ENCODE data around the gene OR52I1. TPM values are rescaled to one million over a fixed set of nuclear protein-coding genes. Genes with fewer than 3 reads are reported as not detected.

The OR52I1 gene, protein sequence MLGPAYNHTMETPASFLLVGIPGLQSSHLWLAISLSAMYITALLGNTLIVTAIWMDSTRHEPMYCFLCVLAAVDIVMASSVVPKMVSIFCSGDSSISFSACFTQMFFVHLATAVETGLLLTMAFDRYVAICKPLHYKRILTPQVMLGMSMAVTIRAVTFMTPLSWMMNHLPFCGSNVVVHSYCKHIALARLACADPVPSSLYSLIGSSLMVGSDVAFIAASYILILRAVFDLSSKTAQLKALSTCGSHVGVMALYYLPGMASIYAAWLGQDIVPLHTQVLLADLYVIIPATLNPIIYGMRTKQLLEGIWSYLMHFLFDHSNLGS
- not detected in 2 replicates for total RNA-seq (2014; rRNA removed; shearing (Covaris generic))

DNA sequence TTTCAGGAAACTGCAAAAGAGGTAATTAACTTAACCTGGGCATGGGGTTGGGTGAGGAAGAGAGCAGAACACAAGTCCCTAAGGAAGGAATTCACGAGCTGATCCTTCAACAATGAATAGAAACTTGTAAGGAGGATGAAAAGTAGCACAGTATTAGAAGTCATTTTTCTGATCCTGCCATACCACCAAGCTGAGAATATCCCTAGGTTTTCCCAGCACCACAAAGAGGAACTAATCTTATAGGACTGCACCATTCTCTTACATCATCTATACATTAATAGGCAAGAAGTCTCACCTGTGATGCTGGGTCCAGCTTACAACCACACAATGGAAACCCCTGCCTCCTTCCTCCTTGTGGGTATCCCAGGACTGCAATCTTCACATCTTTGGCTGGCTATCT is at the start of gene OR52I1:
OR52I1 (plus strand) TSS at position 301 of the 400 bp plus-strand sequence; CDS start at position 301, 0 bp downstream.
- Histone ChIP-seq H3K4me1 (replicated peaks) (no peaks in the 10 kb centered on the region), H3K9me3 (replicated peaks) (no peaks in the 10 kb centered on the region), H3K4me3 (no peak within 1 kb of the TSS), H3K27me3 (replicated peaks) (peaks cover 12% of the 10 kb centered on the region), H3K27ac (no peak within 1 kb of the TSS), H3K36me3 (peaks cover 11% of the 10 kb centered on the region; the same call in 1 of the 2 replicates)
- DNase-seq (ENCODE audit: low read depth in 1 of 2, low spot score in 2 of 2) = no peak

GRCh38 chr11:4544891-4545290 is 48.9 kb upstream of the OR52I1 start, which contains the start of gene OR52M1:
Gene OR52M1, plus strand, starts transcription at chr11:4545191. Its CDS starts 0 bp downstream, at chr11:4545191.
- H3K27me3 ChIP-seq (replicated peaks) = peaks cover 7% of the 10 kb centered on the region
- no peaks in the 10 kb centered on the region for H3K9me3 ChIP-seq (replicated peaks)
- no peak within 1 kb of the TSS for H3K4me3 ChIP-seq
- no peak within 1 kb of the TSS for H3K27ac ChIP-seq
- DNase-seq (ENCODE audit: low read depth in 1 of 2, low spot score in 2 of 2) = no peak
- no peaks in the 10 kb centered on the region for H3K36me3 ChIP-seq
- H3K4me1 ChIP-seq (replicated peaks) = no peaks in the 10 kb centered on the region

DNA sequence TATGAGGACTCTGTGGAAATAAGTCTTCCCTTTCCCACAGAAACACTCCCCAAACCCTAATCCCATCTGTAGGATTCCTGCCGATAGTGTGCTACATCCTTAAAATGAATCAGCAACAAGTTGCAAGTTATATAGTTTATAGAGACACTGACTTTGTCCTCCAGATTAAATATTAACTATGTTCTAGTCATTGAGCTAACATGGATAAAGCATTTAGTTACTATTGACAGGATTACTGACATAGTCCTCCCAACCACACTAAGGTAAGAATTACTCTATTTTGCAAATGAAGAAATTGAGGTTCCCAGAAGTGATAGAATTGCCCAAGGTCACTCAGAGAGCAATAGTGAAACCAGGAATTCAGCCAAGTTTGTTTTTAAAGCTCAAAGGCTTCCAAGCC is 47.0 kb upstream of the OR52I1 start:
- H3K27ac ChIP-seq = no peak overlapping the region
- H3K4me3 ChIP-seq = no peak overlapping the region
- DNase-seq (ENCODE audit: low read depth in 1 of 2, low spot score in 2 of 2) = no peak
- H3K4me1 ChIP-seq (replicated peaks) = no peaks in the 10 kb centered on the region
- H3K27me3 ChIP-seq (replicated peaks) = 0 out of 2 replicates have a peak, but pooled peaks cover 3% of the 10 kb centered on the region
- no peaks in the 10 kb centered on the region for H3K36me3 ChIP-seq
- no peaks in the 10 kb centered on the region for H3K9me3 ChIP-seq (replicated peaks)

- no peaks in the 10 kb centered on the region for H3K9me3 ChIP-seq (replicated peaks)
- H3K4me1 ChIP-seq (replicated peaks) = no peaks in the 10 kb centered on the region
- H3K4me3 ChIP-seq = no peak overlapping the region
- no peak for DNase-seq (ENCODE audit: low read depth in 1 of 2, low spot score in 2 of 2)
- no peaks in the 10 kb centered on the region for H3K36me3 ChIP-seq
- H3K27me3 ChIP-seq (replicated peaks) = 0 out of 2 replicates have a peak, but pooled peaks cover 3% of the 10 kb centered on the region
- no peak overlapping the region for H3K27ac ChIP-seq
These were observed 46.4 kb upstream of the OR52I1 start for GRCh38 chr11:4547416-4547815.

DNA sequence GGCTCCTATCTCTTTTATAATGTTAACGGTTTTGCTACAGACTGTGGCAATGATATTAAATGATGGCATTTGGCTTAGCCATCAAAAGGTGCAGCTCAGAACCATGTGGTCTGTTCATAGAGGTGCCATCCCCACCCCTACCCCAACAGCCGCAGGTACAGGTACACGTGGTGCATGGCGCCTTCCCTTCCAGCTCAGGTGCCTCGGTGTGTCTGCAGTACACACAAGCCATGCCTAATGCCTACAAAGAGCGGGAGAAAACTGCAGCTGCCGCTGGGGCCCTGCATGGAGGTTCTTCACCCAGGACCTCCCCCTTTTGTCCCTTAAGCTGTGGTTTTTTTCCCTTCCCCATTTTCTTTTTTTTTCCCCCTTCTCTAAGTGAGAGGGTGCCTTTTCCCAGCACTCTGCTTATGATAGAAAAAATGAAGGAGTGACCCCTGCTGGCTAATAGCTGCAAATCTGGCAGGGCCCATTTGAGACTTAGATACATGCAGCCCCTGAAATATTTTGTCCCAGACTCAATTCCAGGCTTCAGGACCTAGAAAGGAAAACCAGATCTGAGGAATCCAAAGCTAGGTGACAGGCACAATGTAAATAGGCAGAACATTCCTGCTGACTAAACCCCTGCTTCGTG is 42.4 kb upstream of the OR52I1 start:
- no peaks in the 10 kb centered on the region for H3K9me3 ChIP-seq (replicated peaks)
- H3K36me3 ChIP-seq = no peaks in the 10 kb centered on the region
- H3K27me3 ChIP-seq (replicated peaks) = 0 out of 2 replicates have a peak, but pooled peaks cover 7% of the 10 kb centered on the region
- no peaks in the 10 kb centered on the region for H3K4me1 ChIP-seq (replicated peaks)
- no peak for DNase-seq (ENCODE audit: low read depth in 1 of 2, low spot score in 2 of 2)
- no peak overlapping the region for H3K27ac ChIP-seq
- no peak overlapping the region for H3K4me3 ChIP-seq

- Histone ChIP-seq H3K27me3 (replicated peaks) (0 out of 2 replicates have a peak, but pooled peaks cover 3% of the 10 kb centered on the region), H3K4me3 (no peak overlapping the region), H3K36me3 (no peaks in the 10 kb centered on the region), H3K9me3 (replicated peaks) (no peaks in the 10 kb centered on the region; the same call in 1 of the 2 replicates), H3K27ac (no peak overlapping the region), H3K4me1 (replicated peaks) (no peaks in the 10 kb centered on the region)
- DNase-seq (ENCODE audit: low read depth in 1 of 2, low spot score in 2 of 2) = no peak
These were observed 34.1 kb upstream of the OR52I1 start for GRCh38 chr11:4559527-4560440.

DNA sequence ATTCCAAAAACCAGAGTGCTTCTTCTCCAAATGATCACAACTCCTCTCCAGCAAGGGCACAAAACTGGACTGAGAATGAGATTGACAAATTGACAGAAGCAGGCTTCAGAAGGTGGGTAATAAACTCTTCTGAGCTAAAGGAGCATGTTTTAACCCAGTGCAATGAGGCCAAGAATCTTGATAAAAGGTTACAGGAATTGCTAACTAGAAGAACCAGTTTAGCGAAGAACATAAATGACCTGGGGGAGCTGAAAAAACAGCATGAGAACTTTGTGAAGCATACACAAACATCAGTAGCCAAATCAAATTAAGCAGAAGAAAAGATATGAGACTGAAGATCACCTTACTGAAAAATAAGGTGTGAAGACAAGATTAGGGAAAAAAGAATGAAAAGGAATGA is 33.4 kb upstream of the OR52I1 start:
- Histone ChIP-seq H3K27me3 (replicated peaks) (0 out of 2 replicates have a peak, but pooled peaks cover 3% of the 10 kb centered on the region), H3K36me3 (no peaks in the 10 kb centered on the region), H3K4me3 (no peak overlapping the region), H3K27ac (no peak overlapping the region), H3K9me3 (replicated peaks) (no peaks in the 10 kb centered on the region; the same call in 1 of the 2 replicates), H3K4me1 (replicated peaks) (no peaks in the 10 kb centered on the region)
- no peak for DNase-seq (ENCODE audit: low read depth in 1 of 2, low spot score in 2 of 2)

DNA sequence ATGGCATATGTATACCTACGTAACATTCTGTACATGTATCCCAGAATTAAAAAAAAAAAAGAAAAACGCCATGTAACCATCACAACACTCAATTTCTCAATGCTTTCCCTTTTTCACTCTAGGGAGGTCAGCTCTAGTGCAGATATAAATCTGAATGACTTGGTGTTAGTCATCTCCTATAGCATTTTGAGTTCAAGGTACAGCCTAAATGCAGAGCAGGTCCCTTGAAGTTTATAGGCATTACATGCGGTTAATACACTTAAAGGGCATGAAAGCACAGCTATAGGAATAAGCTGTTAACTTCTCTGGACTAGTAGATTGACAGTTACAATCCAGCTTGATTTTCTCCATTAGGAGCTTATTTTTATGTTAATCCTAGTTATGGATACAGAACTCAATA is 28.5 kb upstream of the OR52I1 start:
- no peaks in the 10 kb centered on the region for H3K4me1 ChIP-seq (replicated peaks)
- peaks cover 7% of the 10 kb centered on the region for H3K27me3 ChIP-seq (replicated peaks)
- H3K36me3 ChIP-seq = no peaks in the 10 kb centered on the region
- DNase-seq (ENCODE audit: low read depth in 1 of 2, low spot score in 2 of 2) = no peak
- H3K9me3 ChIP-seq (replicated peaks) = no peaks in the 10 kb centered on the region; the same call in 1 of the 2 replicates
- H3K27ac ChIP-seq = no peak overlapping the region
- no peak overlapping the region for H3K4me3 ChIP-seq

- H3K27me3 ChIP-seq (replicated peaks) = peaks cover 18% of the 10 kb centered on the region
- no peaks in the 10 kb centered on the region for H3K36me3 ChIP-seq
- DNase-seq (ENCODE audit: low read depth in 1 of 2, low spot score in 2 of 2) = no peak
- H3K9me3 ChIP-seq (replicated peaks) = no peaks in the 10 kb centered on the region; the same call in 1 of the 2 replicates
- H3K4me3 ChIP-seq = no peak overlapping the region
- no peak overlapping the region for H3K27ac ChIP-seq
- H3K4me1 ChIP-seq (replicated peaks) = no peaks in the 10 kb centered on the region
These were observed 24.8 kb upstream of the OR52I1 start for GRCh38 chr11:4569075-4569474.

GRCh38 chr11:4576880-4577279 is 17.0 kb upstream of the OR52I1 start:
- Histone ChIP-seq H3K4me1 (replicated peaks) (no peaks in the 10 kb centered on the region), H3K36me3 (no peaks in the 10 kb centered on the region)

DNA sequence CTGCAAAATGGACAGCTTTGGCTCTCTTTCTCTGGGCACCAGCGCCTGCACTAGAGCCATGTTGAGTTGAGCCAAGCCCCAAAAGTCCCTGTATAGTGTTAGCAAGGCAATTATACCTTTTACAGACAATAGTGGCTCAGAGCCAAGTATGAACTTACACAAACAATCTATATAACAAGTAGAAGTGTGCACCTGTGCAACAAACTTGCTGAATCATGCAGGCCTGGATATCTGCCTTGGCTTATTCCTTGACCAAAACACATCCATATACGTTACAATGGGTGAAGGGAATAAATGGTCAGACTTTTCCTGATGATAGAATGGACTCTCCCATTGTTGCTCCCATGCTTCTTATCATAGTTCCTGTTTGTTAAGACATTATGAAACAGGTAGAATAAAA is 16.1 kb upstream of the OR52I1 start:
- Histone ChIP-seq H3K27me3 (replicated peaks) (peaks cover 30% of the 10 kb centered on the region), H3K27ac (no peak overlapping the region), H3K36me3 (no peaks in the 10 kb centered on the region), H3K4me3 (no peak overlapping the region), H3K4me1 (replicated peaks) (no peaks in the 10 kb centered on the region), H3K9me3 (replicated peaks) (no peaks in the 10 kb centered on the region)
- no peak for DNase-seq (ENCODE audit: low read depth in 1 of 2, low spot score in 2 of 2)

More at GRCh38 chr11:4576880-4577279, 17.0 kb upstream of the OR52I1 start:
- Histone ChIP-seq H3K9me3 (replicated peaks) (no peaks in the 10 kb centered on the region), H3K27ac (no peak overlapping the region), H3K4me3 (no peak overlapping the region), H3K27me3 (replicated peaks) (peaks cover 32% of the 10 kb centered on the region)
- no peak for DNase-seq (ENCODE audit: low read depth in 1 of 2, low spot score in 2 of 2)

- Histone ChIP-seq H3K27me3 (replicated peaks) (peaks cover 36% of the 10 kb centered on the region), H3K36me3 (no peaks in the 10 kb centered on the region), H3K27ac (no peak overlapping the region), H3K4me1 (replicated peaks) (no peaks in the 10 kb centered on the region), H3K9me3 (replicated peaks) (no peaks in the 10 kb centered on the region), H3K4me3 (no peak overlapping the region)
- DNase-seq (ENCODE audit: low read depth in 1 of 2, low spot score in 2 of 2) = no peak
These were observed 15.2 kb upstream of the OR52I1 start for GRCh38 chr11:4578624-4579023.

GRCh38 chr11:4580124-4580523 is 13.7 kb upstream of the OR52I1 start:
- no peaks in the 10 kb centered on the region for H3K9me3 ChIP-seq (replicated peaks)
- H3K4me3 ChIP-seq = no peak overlapping the region
- no peak for DNase-seq (ENCODE audit: low read depth in 1 of 2, low spot score in 2 of 2)
- H3K27ac ChIP-seq = no peak overlapping the region
- no peaks in the 10 kb centered on the region for H3K4me1 ChIP-seq (replicated peaks)
- peaks cover 48% of the 10 kb centered on the region for H3K27me3 ChIP-seq (replicated peaks)
- no peaks in the 10 kb centered on the region for H3K36me3 ChIP-seq

All from SJSA1 (cell line).